Smooth muscle cell (in vitro differentiated cells): ENCODE data around the gene TRUB2. TPM values are rescaled to one million over a fixed set of nuclear protein-coding genes. Genes with fewer than 3 reads are reported as not detected.

Experiments
- DNase-seq: peaks from one replicate; lab custom pipeline; 2025; ENCODE audit not compliant: unreplicated experiment; lab: John Stamatoyannopoulos, UW
- H2AFZ ChIP-seq: fragments of 200-600 bp; sonication (generic); 2 replicates; pipeline ENCODE4 v1.6.0; 2016; ENCODE audit warnings: antibody characterized with exemption, low read depth, mild to moderate bottlenecking
- H3F3A ChIP-seq: fragments of 200-600 bp; sonication (generic); 2 replicates; pipeline ENCODE4 v1.6.0; 2017; ENCODE audit warnings: antibody characterized with exemption, low read depth
- H3K27ac ChIP-seq: fragments of 200-600 bp; sonication (generic); 2 replicates; pipeline ENCODE4 v1.5.1; 2016; ENCODE audit warnings: low read depth, mild to moderate bottlenecking
- H3K27me3 ChIP-seq: fragments of 200-600 bp; sonication (generic); 2 replicates; pipeline ENCODE4 v1.6.1; 2016; ENCODE audit warnings: low read depth, mild to moderate bottlenecking
- H3K36me3 ChIP-seq: fragments of 200-600 bp; sonication (generic); 2 replicates; pipeline ENCODE4 v1.5.1; 2016; ENCODE audit warnings: low read depth
- H3K4me1 ChIP-seq: fragments of 200-600 bp; sonication (generic); 2 replicates; pipeline ENCODE4 v1.5.1; 2016; ENCODE audit warnings: low read depth
- H3K4me2 ChIP-seq: fragments of 200-600 bp; sonication (generic); 2 replicates; pipeline ENCODE4 v1.6.0; 2016; ENCODE audit warnings: mild to moderate bottlenecking
- H3K4me3 ChIP-seq: fragments of 200-600 bp; sonication (generic); 2 replicates; pipeline ENCODE4 v1.5.1; 2016; ENCODE audit warnings: mild to moderate bottlenecking
- H3K79me2 ChIP-seq: fragments of 200-600 bp; sonication (generic); 2 replicates; pipeline ENCODE4 v1.6.0; 2016; ENCODE audit warnings: low read depth, mild to moderate bottlenecking
- H3K9ac ChIP-seq: fragments of 200-600 bp; sonication (generic); 2 replicates; pipeline ENCODE4 v1.6.0; 2016; ENCODE audit warnings: low read depth
- H3K9me3 ChIP-seq: fragments of 200-600 bp; sonication (generic); replicated peaks from 2 replicates; pipeline ENCODE4 v1.5.1; 2016; ENCODE audit warnings: low read depth
- H4K20me1 ChIP-seq: fragments of 200-600 bp; sonication (generic); 2 replicates; pipeline ENCODE4 v1.6.0; 2016; ENCODE audit warnings: low read depth
- CTCF ChIP-seq: fragments of 200-600 bp; sonication (generic); IDR thresholded peaks from 2 replicates; pipeline ENCODE4 v1.5.1; 2017; ENCODE audit warnings: borderline replicate concordance, mild to moderate bottlenecking, antibody characterized with exemption; ENCODE audit not compliant: insufficient read depth, poor library complexity, severe bottlenecking
- WGBS: methylation state at CpG from one replicate; pipeline ENCODE4 v1.1.7; 2016; ENCODE audit warnings: low lambda C conversion rate; 5-methylcytosine and 5-hydroxymethylcytosine counted together
- polyA plus RNA-seq: library from polyadenylated mRNA; unstranded; fragments of >200 nt; fragmentation: Nextera tagmentation; extraction: Ambion mirVana; gene quantifications from 2 replicates; pipeline ENCODE4 v1.2.1, GENCODE V29; 2016
- total RNA-seq: library from RNA; depleted of rRNA; stranded (reverse); fragments of >200 nt; gene quantifications from 2 replicates; pipeline ENCODE4 v1.2.3, GENCODE V29; 2014

TRUB2 gene
- total and polyA plus RNA-seq, 2 experiments from 2014 or later = 9.0 to 33.2 TPM

GRCh38 chr9:128310461-128310860, 11.8 kb downstream of the TRUB2 start:
- Histone ChIP-seq H3K27me3 (no peaks in the 10 kb centered on the region), H3K4me1 (peaks cover 3% of the 10 kb centered on the region), H2AFZ (no peak overlapping the region), H3K9ac (no peak overlapping the region), H3K9me3 (no peaks in the 10 kb centered on the region), H3K4me2 (no peak overlapping the region), H3K36me3 (no peaks in the 10 kb centered on the region), H3K4me3 (no peak overlapping the region), H3K79me2 (no peaks in the 10 kb centered on the region), H4K20me1 (peaks cover 3% of the 10 kb centered on the region), H3K27ac (no peak overlapping the region), H3F3A (peaks cover 6% of the 10 kb centered on the region)
- no peak for TF ChIP-seq CTCF
- 92% methylated on average over 10 of the region's 10 CpGs for WGBS
- DNase-seq = no peak

- H3K27ac ChIP-seq = no peak overlapping the region
- H2AFZ ChIP-seq = no peak overlapping the region
- H3K9ac ChIP-seq = no peak overlapping the region
- no peak overlapping the region for H3K4me3 ChIP-seq
- no peaks in the 10 kb centered on the region for H3K27me3 ChIP-seq
- peaks cover 3% of the 10 kb centered on the region for H3K4me1 ChIP-seq
- no peak for DNase-seq
- no peaks in the 10 kb centered on the region for H3K9me3 ChIP-seq
- peaks cover 3% of the 10 kb centered on the region for H4K20me1 ChIP-seq
- WGBS = over 99% methylated on average over 16 of the region's 16 CpGs
- no peaks in the 10 kb centered on the region for H3K36me3 ChIP-seq
- H3K79me2 ChIP-seq = no peaks in the 10 kb centered on the region
- H3F3A ChIP-seq = peaks cover 10% of the 10 kb centered on the region
- TF ChIP-seq CTCF = no peak
- no peak overlapping the region for H3K4me2 ChIP-seq
These were observed 12.7 kb downstream of the TRUB2 start for GRCh38 chr9:128309551-128309950.

GRCh38 chr9:128304971-128305288, 17.3 kb downstream of the TRUB2 start:
- no peaks in the 10 kb centered on the region for H3K27me3 ChIP-seq
- H3F3A ChIP-seq = peaks cover 13% of the 10 kb centered on the region
- no peaks in the 10 kb centered on the region for H3K9me3 ChIP-seq
- DNase-seq = no peak
- TF ChIP-seq CTCF = no peak
- peaks cover 3% of the 10 kb centered on the region for H3K4me1 ChIP-seq
- H3K36me3 ChIP-seq = no peaks in the 10 kb centered on the region
- 63% methylated on average over 5 of the region's 5 CpGs for WGBS
- H2AFZ ChIP-seq = no peak overlapping the region
- peaks cover 3% of the 10 kb centered on the region for H4K20me1 ChIP-seq
- H3K4me2 ChIP-seq = no peak overlapping the region
- H3K9ac ChIP-seq = no peak overlapping the region
- no peaks in the 10 kb centered on the region for H3K79me2 ChIP-seq
- no peak overlapping the region for H3K4me3 ChIP-seq
- H3K27ac ChIP-seq = no peak overlapping the region

GRCh38 chr9:128304136-128304970, 17.9 kb downstream of the TRUB2 start:
- no peak overlapping the region for H3K27ac ChIP-seq
- H3K4me2 ChIP-seq = no peak overlapping the region
- no peak overlapping the region for H3K4me3 ChIP-seq
- H3K9ac ChIP-seq = no peak overlapping the region
- H3K9me3 ChIP-seq = no peaks in the 10 kb centered on the region
- H3K79me2 ChIP-seq = no peaks in the 10 kb centered on the region
- H3K4me1 ChIP-seq = peaks cover 3% of the 10 kb centered on the region
- H3F3A ChIP-seq = peaks cover 13% of the 10 kb centered on the region
- 93% methylated on average over 9 of the region's 9 CpGs for WGBS
- H3K36me3 ChIP-seq = no peaks in the 10 kb centered on the region
- no peaks in the 10 kb centered on the region for H3K27me3 ChIP-seq
- H2AFZ ChIP-seq = no peak overlapping the region
- peaks cover 3% of the 10 kb centered on the region for H4K20me1 ChIP-seq
- no peak for DNase-seq
- no peak for TF ChIP-seq CTCF
